GM19025 (cell line): ENCODE results near the gene CENPF.

Experiments
- ATAC-seq: cut with Tn5 transposase; IDR thresholded peaks from one replicate; pipeline ENCODE4 v1.9.1; 2021; ENCODE audit warnings: mild to moderate bottlenecking, low read depth, moderate library complexity; ENCODE audit not compliant: unreplicated experiment

The CENPF gene

DNA sequence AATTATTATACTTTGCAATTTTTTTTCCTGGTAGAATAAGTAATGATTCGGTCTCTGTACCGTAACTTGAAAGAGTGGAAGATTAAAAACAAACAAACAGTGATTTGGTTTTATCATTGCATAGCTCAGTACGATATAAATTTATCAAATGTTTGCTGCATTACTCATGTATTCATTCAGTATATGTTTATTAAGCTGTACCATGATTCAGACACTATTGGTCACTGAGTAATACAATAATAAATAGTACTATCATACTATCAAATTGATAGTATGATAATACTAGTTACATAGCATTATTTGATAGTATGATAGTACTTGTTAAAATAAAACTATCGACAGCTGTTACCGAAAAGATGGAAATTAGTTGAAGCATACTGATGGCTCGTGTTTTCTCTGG lies 12.1 kb downstream of the CENPF start:
- ATAC-seq, result no peak

GRCh38 chr1:214615871-214616270 lies 12.9 kb downstream of the CENPF start:
- ATAC-seq, result no peak

DNA sequence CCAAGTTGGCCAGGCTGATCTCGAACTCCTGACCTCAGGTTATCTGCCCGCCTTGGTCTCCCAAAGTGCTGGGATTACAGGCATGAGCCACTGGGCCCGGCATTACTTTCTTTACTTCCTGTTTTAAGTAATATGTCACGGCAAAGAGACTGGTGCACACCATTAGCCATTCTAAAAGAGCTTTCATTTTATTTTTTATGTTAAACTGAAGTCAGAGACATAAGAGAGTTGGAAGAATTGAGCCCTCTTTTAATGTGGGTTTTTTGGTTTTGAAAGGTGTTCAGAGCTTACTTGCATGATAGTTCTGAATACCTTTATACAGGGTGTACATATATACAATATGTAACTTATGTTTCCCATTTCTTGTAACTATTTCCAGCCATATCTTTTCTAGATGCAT lies 14.3 kb downstream of the CENPF start:
- ATAC-seq, result no peak

GRCh38 chr1:214617843-214618242 lies 14.8 kb downstream of the CENPF start:
- no peak for ATAC-seq

- no peak for ATAC-seq
Measured at GRCh38 chr1:214621236-214621635, 18.2 kb downstream of the CENPF start.

DNA sequence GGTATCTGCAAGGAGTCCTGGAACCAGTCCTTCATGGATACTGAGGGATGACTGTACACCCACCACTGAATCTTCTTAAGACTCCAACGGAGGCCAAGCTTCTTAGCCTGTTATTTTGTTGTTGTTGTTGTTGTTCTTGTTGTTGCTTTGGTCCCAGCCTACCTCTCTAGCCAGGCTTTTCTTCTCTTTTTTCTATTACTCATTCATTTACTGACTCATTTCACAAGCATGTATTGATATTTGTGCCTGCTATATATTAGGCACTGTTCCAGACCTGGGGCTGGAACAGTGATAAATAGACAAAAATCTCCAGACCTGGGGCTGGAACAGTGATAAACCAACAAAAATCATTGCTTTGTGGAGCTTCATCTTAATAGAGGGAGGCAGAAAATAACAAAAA lies 20.4 kb downstream of the CENPF start:
- ATAC-seq, result no peak

GRCh38 chr1:214632091-214632490 lies 29.1 kb downstream of the CENPF start:
- ATAC-seq, result no peak

- ATAC-seq, result no peak
Measured at GRCh38 chr1:214633686-214634085, 30.7 kb downstream of the CENPF start.

DNA sequence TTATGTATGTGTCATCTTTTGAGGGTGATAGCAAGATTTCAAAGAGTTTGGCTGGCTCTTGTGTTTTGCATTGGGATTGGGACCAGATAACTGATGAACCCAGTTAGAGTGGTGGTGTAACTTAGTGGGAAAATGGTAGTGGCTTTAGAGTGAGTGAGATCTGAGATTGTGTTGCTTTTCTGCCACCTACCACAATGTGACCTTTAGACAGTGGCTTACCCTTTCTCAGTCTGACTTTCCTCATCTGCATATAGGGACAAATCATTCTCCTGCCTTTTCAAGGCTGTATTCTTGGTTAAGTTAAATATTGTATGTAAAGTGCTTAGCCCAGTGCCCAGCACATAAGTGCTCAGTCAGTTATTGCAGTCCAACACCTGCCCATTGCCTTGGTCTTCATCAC lies 31.3 kb downstream of the CENPF start:
- peak; percentile 62 for ATAC-seq

DNA sequence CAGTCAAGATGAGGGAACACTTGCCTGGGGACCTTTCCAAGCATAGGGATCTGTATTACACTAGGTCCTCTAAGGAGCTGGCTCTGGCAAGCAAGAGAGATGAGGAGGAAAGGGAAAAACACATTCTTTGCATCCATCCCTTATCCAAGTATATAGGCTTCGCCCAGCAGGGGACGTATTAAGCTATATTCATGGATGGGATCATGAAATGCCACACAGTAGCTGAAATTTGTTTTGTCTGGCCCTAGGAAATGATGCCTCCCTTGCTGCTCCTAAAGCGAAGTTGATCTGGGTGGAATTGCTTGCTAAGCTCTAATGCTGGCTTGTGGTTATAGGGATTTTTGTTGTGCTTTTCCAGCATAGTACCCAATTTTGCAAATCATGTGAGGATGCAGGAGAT lies 32.1 kb downstream of the CENPF start:
- no peak for ATAC-seq

DNA sequence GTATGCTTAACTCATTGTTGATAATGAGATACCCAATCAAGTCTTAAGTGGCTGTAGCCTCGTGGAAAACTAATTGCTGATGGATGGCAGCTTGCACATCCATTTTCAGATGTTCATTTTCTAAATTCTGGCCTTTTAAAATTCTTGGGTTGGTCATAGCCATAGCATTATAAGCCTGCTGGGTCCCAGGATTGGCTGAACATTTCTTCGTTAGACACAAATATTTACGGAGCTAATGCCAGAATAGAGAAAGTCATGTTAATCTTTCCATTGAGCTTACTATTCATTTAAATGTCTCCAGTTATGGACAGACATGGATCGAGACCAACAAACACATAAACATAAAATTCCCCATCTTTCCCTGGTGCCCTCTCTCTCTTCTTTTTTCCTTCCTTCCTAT lies 32.5 kb downstream of the CENPF start:
- ATAC-seq, result no peak

- ATAC-seq, result no peak
Measured at GRCh38 chr1:214636436-214636835, 33.4 kb downstream of the CENPF start.

DNA sequence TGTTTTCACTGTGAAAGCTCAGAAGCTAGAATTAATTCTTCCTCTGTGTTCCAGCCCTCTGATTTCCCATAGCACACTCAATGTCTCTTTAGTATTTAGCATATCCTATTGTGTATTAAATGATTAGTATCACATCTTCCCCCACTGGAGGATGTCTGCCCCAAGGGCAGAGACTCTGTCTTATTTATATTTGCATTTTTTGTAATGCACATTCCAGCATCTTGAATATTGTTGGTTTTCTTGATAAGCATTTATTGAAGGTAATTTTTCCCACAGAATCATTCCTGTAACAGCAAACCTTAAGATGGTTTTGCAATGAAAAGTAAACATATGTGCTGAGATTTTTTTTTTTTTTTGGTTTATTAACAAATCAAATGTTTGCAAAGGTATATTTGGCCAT lies 34.1 kb downstream of the CENPF start:
- ATAC-seq, result no peak

DNA sequence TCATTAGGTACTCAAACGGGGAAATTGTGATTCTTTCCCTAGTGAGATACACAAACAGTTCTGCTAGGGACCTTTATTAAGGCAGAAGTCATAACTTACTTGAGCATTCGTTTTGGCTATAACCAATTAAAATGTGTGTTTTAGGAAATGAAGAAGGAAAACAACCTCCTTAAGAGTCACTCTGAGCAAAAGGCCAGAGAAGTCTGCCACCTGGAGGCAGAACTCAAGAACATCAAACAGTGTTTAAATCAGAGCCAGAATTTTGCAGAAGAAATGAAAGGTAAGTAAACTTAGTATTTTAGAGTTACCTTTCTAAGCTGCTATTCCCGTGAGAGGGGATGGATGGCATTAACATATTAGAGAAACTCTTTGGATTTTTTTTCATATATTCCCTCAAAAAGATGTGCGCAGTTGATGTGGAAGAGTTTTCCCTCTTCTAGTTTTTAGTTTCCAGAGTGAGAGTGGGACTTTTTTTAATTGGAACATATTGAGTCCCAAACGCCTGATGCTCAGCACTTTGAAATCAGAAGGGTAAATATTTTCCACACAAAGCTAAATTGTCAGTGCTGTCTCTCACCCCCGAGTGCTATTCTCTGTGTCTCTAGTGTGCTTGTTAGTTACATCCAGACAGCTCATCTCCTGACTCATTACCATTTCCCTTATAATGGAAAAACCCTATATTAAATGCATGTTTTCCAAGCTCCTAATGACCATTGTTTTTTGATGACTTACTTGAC lies 34.9 kb downstream of the CENPF start:
- no peak for ATAC-seq

DNA sequence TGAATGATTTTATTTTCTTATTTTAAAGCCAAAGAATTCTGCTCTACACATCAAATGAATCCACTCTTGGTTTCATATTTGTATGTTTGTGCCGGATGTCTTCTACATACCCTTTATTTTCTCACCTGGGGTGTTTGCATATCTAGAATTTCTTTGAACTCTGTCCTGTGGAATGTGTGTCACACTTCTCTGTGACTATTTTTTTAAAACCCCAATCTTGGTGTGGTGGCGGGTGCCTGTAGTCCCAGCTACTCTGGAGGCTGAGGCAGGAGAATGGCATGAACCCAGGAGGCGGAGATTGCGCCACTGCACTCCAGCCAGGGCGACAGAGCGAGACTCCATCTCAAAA lies 35.4 kb downstream of the CENPF start:
- no peak for ATAC-seq

- no peak for ATAC-seq
Measured at GRCh38 chr1:214638997-214639396, 36.0 kb downstream of the CENPF start.

GRCh38 chr1:214640431-214641213 lies 37.6 kb downstream of the CENPF start:
- ATAC-seq, result no peak

DNA sequence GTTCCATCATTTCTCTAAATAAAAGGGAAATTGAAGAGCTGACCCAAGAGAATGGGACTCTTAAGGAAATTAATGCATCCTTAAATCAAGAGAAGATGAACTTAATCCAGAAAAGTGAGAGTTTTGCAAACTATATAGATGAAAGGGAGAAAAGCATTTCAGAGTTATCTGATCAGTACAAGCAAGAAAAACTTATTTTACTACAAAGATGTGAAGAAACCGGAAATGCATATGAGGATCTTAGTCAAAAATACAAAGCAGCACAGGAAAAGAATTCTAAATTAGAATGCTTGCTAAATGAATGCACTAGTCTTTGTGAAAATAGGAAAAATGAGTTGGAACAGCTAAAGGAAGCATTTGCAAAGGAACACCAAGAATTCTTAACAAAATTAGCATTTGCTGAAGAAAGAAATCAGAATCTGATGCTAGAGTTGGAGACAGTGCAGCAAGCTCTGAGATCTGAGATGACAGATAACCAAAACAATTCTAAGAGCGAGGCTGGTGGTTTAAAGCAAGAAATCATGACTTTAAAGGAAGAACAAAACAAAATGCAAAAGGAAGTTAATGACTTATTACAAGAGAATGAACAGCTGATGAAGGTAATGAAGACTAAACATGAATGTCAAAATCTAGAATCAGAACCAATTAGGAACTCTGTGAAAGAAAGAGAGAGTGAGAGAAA lies 38.4 kb downstream of the CENPF start:
- ATAC-seq, result no peak

DNA sequence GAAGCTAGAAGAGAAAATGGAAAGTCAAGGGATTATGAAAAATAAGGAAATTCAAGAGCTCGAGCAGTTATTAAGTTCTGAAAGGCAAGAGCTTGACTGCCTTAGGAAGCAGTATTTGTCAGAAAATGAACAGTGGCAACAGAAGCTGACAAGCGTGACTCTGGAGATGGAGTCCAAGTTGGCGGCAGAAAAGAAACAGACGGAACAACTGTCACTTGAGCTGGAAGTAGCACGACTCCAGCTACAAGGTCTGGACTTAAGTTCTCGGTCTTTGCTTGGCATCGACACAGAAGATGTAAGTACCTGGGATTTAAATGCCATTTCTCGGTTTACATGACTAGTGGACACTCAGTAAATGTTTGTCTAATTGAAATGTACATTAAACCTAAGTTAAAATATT lies 40.0 kb downstream of the CENPF start:
- ATAC-seq, result no peak

DNA sequence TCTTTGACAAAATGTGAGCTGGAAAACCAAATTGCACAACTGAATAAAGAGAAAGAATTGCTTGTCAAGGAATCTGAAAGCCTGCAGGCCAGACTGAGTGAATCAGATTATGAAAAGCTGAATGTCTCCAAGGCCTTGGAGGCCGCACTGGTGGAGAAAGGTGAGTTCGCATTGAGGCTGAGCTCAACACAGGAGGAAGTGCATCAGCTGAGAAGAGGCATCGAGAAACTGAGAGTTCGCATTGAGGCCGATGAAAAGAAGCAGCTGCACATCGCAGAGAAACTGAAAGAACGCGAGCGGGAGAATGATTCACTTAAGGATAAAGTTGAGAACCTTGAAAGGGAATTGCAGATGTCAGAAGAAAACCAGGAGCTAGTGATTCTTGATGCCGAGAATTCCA lies 42.7 kb downstream of the CENPF start:
- ATAC-seq, result no peak

DNA sequence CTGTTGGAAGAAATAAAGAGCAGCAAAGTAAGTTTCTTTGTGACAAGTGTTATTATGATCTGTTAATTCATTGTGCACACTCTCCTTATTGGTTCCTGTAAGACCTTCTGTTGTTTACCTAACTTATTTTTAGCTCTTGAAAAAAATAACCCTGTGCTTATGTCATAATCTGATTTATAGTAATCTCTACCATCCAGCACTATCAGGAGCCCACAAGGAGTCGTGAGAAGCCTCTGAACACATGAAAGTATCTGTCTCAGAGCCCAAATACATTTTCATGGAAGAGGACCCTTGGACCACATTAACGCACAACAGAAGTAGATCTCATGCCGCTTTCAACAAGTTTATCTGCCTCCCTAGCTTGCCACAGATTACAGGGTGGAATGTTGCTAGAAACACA lies 45.8 kb downstream of the CENPF start:
- ATAC-seq, result no peak

- ATAC-seq, result no peak
Measured at GRCh38 chr1:214649607-214650006, 46.6 kb downstream of the CENPF start.
